HUES64 (cell line): ENCODE data around the gene BPIFA1.

Experiments
- H3K27ac ChIP-seq: 2 replicates; pipeline ENCODE4 v1.7.0; 2013; ENCODE audit warnings: low read depth, low read length, inconsistent platforms
- H3K27me3 ChIP-seq: 2 replicates; pipeline ENCODE4 v1.6.1; 2013; ENCODE audit warnings: mild to moderate bottlenecking, low read length; ENCODE audit not compliant: insufficient read depth
- H3K36me3 ChIP-seq: 2 replicates; pipeline ENCODE4 v1.6.1; 2013; ENCODE audit warnings: mild to moderate bottlenecking, low read length; ENCODE audit not compliant: insufficient read depth
- H3K4me1 ChIP-seq: 2 replicates; pipeline ENCODE4 v1.6.1; 2013; ENCODE audit warnings: mild to moderate bottlenecking, low read length, moderate library complexity; ENCODE audit not compliant: insufficient read depth
- H3K4me3 ChIP-seq: 2 replicates; pipeline ENCODE4 v1.5.1; 2013; ENCODE audit warnings: mild to moderate bottlenecking, low read length, moderate library complexity
- H3K9ac ChIP-seq: 2 replicates; pipeline ENCODE4 v1.6.1; 2013; ENCODE audit warnings: mild to moderate bottlenecking, low read depth, low read length
- H3K9me3 ChIP-seq: 2 replicates; pipeline ENCODE4 v1.6.1; 2013; ENCODE audit warnings: low read depth, low read length; ENCODE audit not compliant: insufficient read depth
- WGBS: fragments of 150-250, 120-280 bp; methylation state at CpG from one replicate; pipeline ENCODE4 v1.1.7; 2013; ENCODE audit warnings: missing lambda C conversion rate; 5-methylcytosine and 5-hydroxymethylcytosine counted together

Gene BPIFA1

DNA sequence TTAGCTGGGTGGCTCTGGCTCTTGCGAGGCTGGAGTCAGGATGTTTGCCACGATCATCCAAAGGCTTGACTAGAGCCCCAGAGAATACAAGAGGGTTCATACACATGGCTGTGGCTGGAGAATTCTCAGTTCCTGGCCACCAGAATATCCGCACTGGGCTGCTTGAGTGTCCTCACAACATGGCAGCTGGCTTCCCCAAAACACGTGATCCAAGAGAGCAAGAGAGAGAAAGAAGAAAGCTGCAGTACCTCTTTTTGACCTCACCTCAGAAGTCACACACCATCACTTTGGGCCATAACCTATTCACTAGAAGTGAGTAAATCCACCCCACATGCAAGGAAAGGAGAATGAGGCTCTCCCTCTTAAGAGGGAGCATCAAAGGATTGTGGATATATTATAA lies 25.7 kb downstream of the BPIFA1 start:
- 95% methylated on average over 4 of the region's 4 CpGs for WGBS
- no peaks in the 10 kb centered on the region for H3K4me1 ChIP-seq
- H3K4me3 ChIP-seq: no peak overlapping the region
- H3K9ac ChIP-seq: no peak overlapping the region
- H3K9me3 ChIP-seq: no peaks in the 10 kb centered on the region
- H3K27me3 ChIP-seq: no peaks in the 10 kb centered on the region
- no peaks in the 10 kb centered on the region for H3K36me3 ChIP-seq
- no peak overlapping the region for H3K27ac ChIP-seq

DNA sequence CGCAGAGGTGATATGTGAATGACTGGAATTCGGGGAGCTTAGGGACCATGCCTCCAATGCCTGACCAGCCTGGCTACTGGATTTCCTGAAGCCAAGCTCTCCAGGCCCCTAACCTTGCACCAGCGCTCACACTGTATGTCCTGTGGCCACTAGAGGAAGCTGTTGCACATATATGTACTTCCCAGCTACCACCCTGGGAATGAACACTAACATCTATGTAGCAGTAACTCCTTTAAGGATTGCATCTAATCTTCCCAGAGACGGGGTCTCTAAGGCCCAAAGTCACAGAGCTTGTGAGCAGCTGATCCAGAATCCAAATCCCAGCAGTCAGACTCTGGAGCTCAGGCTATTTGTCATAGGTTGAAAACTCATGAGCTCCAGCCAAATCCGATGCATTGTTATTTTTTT lies 26.9 kb downstream of the BPIFA1 start:
- WGBS: 45% methylated on average over 5 of the region's 5 CpGs
- Histone ChIP-seq H3K27me3 (no peaks in the 10 kb centered on the region), H3K27ac (no peak overlapping the region), H3K9me3 (no peaks in the 10 kb centered on the region), H3K4me3 (no peak overlapping the region), H3K4me1 (no peaks in the 10 kb centered on the region), H3K9ac (no peak overlapping the region), H3K36me3 (no peaks in the 10 kb centered on the region)

DNA sequence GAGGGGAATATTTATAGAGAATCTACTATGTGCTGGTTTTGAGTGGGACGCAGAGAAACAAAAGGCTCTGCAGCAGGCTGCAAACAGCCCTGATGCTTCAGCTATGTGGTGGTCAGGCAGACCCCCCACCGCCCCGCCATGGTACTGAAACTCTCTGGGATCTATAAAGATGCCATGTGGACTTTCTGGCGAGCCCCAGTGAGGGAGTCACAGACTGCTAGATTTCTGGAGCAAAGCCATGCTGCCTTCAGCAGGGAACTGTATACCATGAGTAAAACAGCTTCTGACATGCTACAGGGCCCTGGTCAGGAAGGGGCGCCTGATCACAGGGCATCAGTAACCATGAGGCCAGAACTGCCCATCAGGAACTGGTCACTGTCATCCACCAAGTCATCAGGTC lies 28.0 kb downstream of the BPIFA1 start:
- Histone ChIP-seq H3K27me3 (no peaks in the 10 kb centered on the region), H3K9ac (no peak overlapping the region), H3K9me3 (no peaks in the 10 kb centered on the region), H3K27ac (no peak overlapping the region), H3K36me3 (no peaks in the 10 kb centered on the region), H3K4me3 (no peak overlapping the region), H3K4me1 (no peaks in the 10 kb centered on the region)
- WGBS: 92% methylated on average over 5 of the region's 5 CpGs

DNA sequence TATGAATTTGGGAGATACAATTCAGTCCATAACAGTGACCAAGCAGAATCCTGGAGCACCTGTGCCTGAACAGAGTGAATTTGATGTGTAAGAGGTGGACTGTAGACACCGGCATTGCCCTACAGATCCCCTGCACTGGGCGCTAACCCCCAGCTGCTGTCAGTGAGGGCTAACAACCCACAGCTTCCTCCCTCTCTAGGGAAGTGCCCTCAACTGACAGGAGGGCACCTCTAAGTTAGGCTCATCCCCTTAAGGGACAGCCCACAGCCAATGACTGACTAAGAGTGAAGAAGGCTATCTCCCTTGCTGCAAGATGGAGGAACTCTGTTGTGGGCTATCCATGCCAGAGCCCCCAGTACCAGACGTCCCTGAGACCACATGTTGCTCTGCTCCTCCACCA lies 31.9 kb downstream of the BPIFA1 start:
- H3K9me3 ChIP-seq: no peaks in the 10 kb centered on the region

DNA sequence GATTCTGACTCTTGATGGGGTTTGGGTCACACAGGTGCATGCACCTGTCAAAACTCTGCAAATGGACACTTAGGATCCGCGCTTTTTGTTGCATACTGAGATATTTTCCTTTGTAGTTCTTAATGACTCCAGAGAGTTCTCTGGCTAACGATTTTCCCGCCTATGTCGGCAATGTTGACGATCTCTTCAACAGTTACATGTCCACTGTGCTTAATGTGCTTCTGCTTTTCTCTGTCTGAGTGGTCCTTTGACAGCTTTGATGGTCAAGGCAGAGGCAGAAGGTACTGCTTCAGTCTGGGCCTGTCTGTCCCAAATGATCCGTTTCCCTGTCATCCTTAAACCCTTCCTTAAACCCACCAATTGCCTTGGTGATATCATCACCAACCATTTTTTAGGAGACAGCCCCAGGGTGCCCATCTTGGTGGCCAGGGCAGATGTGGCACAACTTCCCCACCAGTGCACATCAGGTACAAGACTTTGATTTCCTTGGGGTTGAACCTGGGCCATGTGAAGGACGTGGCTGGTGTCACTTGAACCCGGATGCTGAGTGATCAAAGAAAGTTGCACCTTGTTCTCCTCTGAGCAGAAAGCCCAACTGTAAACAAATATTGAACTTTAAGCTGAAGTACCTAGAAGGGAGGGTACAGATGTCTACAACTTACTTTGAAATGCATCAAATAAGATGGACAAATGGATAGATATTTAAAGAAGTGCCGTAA lies 36.5 kb downstream of the BPIFA1 start:
- Histone ChIP-seq H3K4me1 (0 out of 2 replicates have a peak, but pooled peaks cover 6% of the 10 kb centered on the region), H3K4me3 (no peak overlapping the region), H3K9me3 (no peaks in the 10 kb centered on the region), H3K27ac (no peak overlapping the region), H3K9ac (no peak overlapping the region), H3K27me3 (no peaks in the 10 kb centered on the region), H3K36me3 (no peaks in the 10 kb centered on the region)
- WGBS: 93% methylated on average over 10 of the region's 10 CpGs

More for the DNA sequence above, 31.9 kb downstream of the BPIFA1 start:
- no peaks in the 10 kb centered on the region for H3K4me1 ChIP-seq
- no peak overlapping the region for H3K27ac ChIP-seq
- H3K9ac ChIP-seq: no peak overlapping the region
- no peaks in the 10 kb centered on the region for H3K36me3 ChIP-seq
- H3K27me3 ChIP-seq: no peaks in the 10 kb centered on the region
- 82% methylated on average over 3 of the region's 3 CpGs for WGBS
- no peak overlapping the region for H3K4me3 ChIP-seq

DNA sequence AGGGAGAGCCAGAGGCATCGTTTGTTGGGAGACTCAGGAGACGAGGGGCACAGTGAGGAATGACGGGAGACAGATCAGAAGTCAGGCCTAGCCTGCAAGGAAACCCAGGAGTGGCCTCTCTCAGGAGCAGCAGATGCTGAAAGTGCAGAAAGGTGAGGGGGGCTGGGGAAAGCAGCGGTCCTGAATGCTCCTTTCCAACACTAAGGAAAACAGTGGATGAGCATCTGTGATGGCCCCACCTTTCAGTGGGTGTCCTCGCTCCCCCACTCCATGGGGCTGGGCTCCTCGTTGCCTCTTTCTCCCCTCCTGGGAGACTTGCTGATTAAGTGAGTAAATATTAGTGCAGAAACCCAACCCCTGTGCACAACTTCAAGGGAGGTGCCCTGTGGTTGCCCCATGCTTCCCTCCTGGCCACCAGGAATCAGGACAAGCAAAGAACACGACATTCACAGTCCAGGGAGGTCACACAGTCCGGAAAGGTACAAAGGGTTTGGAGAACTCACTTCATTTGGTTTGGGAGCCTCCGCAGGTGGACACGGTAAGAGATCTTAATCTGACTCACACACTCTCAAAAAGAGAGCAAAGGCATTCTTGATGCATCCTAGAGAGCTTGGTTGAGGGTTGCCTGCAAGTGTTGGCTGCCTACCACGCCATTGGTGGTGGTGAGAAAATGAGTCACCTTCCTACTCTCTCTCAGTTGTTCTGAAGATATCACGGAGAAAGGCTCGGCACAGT lies 37.5 kb downstream of the BPIFA1 start:
- H3K27me3 ChIP-seq: no peaks in the 10 kb centered on the region
- no peak overlapping the region for H3K27ac ChIP-seq
- H3K9ac ChIP-seq: no peak overlapping the region
- H3K36me3 ChIP-seq: no peaks in the 10 kb centered on the region
- H3K9me3 ChIP-seq: no peaks in the 10 kb centered on the region
- peaks cover 16% of the 10 kb centered on the region for H3K4me1 ChIP-seq
- H3K4me3 ChIP-seq: no peak overlapping the region
- 86% methylated on average over 13 of the region's 13 CpGs for WGBS

DNA sequence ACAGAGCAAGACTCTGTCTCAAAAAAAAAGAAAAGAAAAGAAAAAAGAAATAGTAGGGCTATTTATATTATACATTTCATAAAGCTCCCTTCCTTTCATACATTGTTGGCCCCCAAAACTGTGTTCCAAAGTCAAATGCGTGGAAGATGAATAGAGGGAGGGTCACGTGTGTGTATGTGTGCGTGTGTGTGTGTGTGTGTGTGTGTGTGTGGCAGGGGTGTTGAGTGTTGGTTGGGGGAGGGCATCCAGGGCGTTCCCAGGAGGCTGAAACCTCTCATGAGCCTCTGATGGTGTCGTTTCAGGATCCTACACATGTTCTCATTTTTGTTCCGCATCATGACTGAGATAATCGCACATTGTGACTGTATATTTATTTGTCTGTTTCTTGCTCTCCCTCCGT lies 39.4 kb downstream of the BPIFA1 start:
- Histone ChIP-seq H3K4me1 (peaks cover 17% of the 10 kb centered on the region), H3K36me3 (no peaks in the 10 kb centered on the region), H3K4me3 (no peak overlapping the region), H3K27me3 (no peaks in the 10 kb centered on the region), H3K9ac (no peak overlapping the region), H3K27ac (no peak overlapping the region), H3K9me3 (no peaks in the 10 kb centered on the region)
- 84% methylated on average over 8 of the region's 8 CpGs for WGBS

DNA sequence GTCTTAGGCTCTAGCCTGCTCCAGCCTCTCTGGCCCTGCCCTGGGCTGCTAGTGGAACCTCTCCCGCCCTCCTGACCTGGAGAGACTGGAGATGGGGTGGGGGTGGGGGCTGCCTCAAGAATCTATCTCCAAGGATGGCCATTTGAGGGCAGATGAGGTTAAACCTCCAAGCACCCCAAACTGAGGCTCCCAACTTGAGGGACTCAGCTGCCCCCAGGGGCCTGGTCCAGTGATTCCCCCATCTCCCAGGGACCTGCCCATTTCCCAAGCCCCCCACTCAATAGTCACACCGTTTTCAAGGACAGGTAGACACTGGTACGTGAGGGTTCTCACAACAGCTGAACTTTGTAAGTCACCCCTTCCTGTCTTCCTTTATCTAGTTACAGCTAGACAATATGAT lies 40.1 kb downstream of the BPIFA1 start:
- Histone ChIP-seq H3K27me3 (no peaks in the 10 kb centered on the region), H3K4me1 (peaks cover 17% of the 10 kb centered on the region), H3K9ac (no peak overlapping the region), H3K4me3 (no peak overlapping the region), H3K9me3 (no peaks in the 10 kb centered on the region), H3K36me3 (no peaks in the 10 kb centered on the region), H3K27ac (no peak overlapping the region)
- 86% methylated on average over 3 of the region's 3 CpGs for WGBS

DNA sequence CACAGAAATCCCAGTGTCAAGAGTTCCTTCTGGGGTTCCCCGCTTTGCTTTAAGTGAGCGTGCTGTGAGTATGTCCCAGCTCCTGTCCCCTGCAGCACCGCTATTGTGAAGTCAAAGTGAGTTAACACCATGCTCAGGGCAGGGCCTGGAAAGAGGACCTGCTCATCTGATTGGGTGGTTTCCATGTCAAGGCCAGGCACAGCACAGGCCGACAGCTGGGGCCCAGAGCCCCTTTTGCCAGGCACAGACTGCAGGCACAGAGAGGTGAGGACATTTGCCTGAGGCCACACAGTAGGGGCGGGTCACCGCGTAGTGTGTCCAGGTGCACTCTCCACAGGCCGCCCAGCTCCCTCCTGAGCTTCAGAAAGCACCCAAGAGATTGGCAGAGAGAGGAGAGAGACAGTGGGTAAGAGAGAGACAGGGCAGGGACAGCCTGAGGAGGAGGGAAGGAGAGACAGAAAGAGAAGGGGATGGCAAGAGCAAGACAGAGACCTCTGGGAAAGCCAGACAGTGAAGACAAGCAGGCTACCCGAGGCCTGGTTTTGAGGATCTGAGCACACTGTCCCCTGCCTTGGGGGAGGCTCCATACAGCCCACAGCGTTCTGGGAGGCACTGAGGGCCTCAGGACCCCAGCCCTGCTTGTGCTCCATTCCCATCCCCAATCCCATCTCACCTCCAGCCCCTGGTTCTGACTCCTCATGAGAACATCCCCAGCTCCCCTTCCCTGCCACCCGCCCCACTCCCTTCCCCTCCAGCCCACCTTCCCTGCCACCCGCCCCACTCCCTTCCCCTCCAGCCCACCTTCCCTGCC lies 40.7 kb downstream of the BPIFA1 start:
- Histone ChIP-seq H3K4me3 (no peak overlapping the region), H3K4me1 (peaks cover 17% of the 10 kb centered on the region), H3K9me3 (no peaks in the 10 kb centered on the region), H3K9ac (no peak overlapping the region), H3K27ac (no peak overlapping the region), H3K27me3 (no peaks in the 10 kb centered on the region), H3K36me3 (no peaks in the 10 kb centered on the region)
- 79% methylated on average over 11 of the region's 12 CpGs for WGBS

DNA sequence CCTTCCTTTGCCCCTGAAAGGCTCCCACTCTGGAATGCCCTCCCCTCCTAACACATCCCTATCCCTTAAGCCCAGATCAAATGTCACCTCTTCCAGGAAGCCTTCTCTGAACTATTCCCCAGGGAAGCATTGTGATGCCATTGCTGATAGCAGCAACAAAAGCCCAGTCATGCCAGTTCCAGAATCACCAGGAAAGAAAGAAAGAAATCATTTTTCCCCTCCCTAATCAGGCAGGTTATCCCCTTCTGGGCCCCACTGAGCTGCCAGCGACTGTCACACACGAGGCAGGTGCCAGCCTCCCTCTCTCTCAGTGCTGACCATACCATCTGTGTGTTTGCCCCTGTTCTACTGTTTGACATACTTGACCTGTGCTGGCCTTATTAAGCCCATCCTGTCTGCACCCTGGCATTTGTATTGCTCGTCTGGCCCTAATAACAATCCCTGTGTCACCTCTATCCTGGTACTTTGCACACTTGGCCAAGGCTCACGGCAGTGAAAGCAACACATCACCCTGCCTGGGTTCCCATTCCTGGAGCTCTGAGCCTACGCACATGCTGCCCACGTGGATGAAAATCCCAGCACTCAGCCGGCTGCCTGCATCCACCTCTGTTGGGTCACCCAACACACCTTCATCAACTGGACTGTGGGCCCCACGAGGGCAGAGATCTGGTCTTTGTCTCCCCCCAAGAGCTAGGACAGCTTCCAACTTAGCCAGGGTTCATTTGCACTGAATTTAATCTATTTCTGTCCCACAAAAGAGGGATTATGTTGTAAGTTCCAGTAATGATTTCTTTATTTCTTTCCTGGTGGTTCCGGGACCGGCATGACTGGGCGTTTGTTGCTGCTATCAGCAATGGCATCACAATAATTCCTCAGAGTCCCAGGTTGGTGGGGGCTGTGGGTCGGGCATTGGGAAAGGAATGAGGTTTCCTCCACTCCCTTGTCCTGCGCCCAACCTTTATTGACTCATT lies 42.0 kb downstream of the BPIFA1 start:
- H3K9ac ChIP-seq: no peak overlapping the region
- no peaks in the 10 kb centered on the region for H3K9me3 ChIP-seq
- no peaks in the 10 kb centered on the region for H3K27me3 ChIP-seq
- no peaks in the 10 kb centered on the region for H3K36me3 ChIP-seq
- 78% methylated on average over 12 of the region's 13 CpGs for WGBS
- H3K4me3 ChIP-seq: no peak overlapping the region
- H3K4me1 ChIP-seq: peaks cover 17% of the 10 kb centered on the region
- no peak overlapping the region for H3K27ac ChIP-seq
